Brain pericyte (primary cell): ENCODE measurements around the gene LAMTOR1.
"Not testable (repeated sequence)": the region's sequence is repeated elsewhere in the genome, so short reads cannot be mapped to it uniquely, and the experiment has no call there.

Experiments
- DNase-seq: peaks from one replicate; pipeline ENCODE4 v3.0.0-alpha.2; 2012; ENCODE audit warnings: low read depth, low spot score

The LAMTOR1 gene

DNA sequence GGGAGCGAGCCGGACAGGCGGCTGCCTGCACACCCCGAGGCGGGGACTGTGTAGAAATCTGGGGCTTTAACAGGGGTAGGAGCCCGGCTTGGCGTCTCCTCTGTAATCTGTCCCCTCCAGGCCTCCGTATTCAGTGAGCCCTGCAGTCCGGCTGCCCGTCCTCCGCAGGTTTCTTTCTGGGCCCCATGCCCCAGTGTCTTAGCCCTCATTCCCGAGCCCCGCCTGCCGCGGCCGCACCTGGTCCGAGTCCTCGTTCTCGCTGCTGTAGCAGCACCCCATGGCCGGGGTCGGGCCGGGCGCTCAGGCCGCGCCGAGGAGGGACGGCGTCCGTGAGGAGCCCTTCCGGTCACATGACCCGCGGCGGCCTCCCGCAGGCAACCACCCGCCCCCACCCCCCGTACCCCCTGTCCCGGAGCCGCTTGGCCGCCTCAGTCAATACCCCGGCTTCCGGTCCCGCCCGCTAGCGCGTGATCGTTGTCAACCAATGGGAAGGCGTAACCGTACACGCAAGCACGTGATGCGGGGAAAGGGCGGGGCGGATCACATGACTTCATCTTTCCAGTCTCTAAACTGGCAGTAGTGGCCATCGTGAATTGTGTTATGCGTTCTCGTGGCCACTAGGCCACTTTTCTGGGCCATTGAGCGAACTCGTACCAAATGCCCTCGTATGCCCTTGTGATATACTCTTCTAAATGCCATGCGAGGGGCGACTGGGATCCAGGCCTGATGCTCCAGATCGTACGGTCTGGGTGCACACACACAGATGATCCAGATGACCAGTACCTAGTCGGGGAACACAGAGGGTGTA is at the start of gene LAMTOR1:
TSS of gene LAMTOR1 (minus strand) at position 352 of the 808 bp plus-strand sequence. CDS start at position 279, 73 bp downstream.
- peak; percentile 97 for DNase-seq

- DNase-seq, result no peak
These were observed 47.8 kb upstream of the LAMTOR1 start for GRCh38 chr11:72150882-72151281.

DNA sequence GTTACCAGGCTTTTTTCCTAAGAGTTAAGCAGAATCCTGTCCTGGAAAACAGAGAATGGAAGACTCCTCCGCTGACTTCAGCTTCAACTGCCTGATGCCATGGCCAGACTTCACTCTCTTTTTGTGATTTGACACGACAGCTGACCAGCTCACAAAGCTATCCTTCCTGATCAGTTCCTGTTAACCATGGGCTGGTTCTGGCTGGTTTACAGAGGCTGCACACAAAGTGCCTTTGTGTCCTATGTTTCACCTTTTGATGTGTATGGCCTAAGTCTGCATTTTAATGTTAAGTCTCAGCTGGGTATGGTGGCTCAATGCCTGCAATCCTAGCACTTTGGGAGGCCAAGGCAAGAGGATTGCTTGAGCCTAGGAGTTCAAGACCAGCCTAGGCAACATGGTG is 43.5 kb upstream of the LAMTOR1 start:
- DNase-seq, result no peak

DNA sequence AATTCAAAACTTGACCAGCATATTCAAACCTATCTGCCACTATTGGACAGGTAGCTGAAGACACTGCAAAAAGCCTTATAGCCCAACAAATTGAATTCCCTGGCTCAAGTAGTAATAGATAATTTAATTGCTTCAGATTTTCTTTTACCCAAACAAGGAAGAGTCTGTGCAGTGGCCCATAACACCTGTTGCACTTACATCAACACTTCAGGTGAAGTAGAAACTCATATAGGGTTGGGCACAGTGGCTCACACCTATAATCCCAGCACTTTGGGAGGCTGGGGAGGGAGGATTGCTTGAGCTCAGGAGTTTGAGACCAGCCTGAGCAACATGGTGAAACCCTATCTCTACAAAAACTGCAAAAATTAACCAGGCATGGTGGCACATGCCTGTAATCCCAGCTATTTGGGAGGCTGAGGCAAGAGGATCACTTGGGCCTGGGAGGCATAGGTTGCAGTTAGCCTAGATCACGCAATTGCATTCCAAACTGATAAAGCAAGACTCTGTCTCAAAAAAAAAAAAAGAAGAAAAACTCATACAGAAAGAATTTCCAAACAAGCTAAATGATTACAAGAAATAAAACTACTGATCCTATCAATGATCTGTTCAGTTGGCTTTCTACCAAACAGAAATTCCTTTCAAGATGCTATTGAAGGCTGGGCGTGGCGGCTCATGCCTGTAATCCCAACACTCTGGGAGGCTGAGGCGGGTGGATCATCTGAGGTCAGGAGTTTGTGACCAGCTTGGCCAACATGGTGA is 41.9 kb upstream of the LAMTOR1 start:
- no peak for DNase-seq

- DNase-seq, result not testable (repeated sequence)
These were observed 39.4 kb upstream of the LAMTOR1 start for GRCh38 chr11:72142543-72142942.

GRCh38 chr11:72142086-72142485 is 39.0 kb upstream of the LAMTOR1 start:
- not testable (repeated sequence) for DNase-seq

GRCh38 chr11:72141066-72141465 is 38.0 kb upstream of the LAMTOR1 start:
- DNase-seq, result no peak

DNA sequence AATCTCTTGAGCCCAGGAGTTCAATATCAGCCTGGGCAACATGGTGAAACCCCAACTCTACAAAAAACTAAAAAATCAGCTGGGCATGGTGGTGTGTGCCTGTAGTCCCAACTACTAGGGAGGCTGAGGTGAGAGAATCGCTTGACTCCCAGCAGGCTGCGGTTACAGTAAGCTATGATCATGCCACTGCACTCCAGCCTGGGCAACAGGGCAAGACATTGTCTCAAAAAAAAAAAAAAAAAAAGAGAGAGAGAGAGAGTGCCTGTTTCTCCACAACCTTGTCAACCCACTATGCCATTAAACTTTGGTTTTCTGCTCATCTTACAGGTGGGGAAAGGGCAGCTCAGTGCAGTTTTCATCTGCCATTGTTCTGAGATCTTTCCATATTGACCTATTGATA is 37.6 kb upstream of the LAMTOR1 start:
- DNase-seq, result no peak

DNA sequence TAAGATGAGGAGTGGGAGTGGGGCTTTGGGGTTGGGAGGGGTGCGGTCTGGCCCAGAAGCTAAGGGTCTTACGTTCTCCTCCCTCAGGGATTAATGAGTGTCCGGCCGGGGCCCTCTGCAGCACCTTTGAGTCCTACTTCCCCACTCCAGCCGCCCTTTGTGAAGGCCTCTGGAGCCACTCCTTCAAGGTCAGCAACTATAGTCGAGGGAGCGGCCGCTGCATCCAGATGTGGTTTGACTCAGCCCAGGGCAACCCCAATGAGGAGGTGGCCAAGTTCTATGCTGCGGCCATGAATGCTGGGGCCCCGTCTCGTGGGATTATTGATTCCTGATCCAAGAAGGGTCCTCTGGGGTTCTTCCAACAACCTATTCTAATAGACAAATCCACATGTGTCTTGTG is 36.4 kb upstream of the LAMTOR1 start:
- DNase-seq, result no peak

DNA sequence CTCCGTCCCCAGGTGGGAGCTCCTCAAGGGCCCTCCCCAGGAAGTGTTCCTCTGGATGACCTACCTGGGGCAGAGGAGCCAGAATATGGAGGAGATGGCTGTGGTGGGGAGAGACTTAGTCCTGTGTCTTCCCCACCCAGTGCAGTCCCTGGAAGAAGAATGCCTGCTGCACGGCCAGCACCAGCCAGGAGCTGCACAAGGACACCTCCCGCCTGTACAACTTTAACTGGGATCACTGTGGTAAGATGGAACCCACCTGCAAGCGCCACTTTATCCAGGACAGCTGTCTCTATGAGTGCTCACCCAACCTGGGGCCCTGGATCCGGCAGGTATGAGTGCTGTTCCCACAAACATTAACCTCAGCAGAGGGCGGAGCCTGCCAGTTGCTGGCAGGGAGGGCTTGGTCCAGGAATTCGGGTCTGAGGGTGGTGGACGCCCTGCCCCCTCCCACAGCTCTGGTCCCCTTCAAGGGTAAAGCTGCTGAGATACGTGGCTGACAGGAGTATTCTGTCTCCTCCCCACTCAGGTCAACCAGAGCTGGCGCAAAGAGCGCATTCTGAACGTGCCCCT is 35.8 kb upstream of the LAMTOR1 start:
- DNase-seq, result no peak

- no peak for DNase-seq
These were observed 33.7 kb upstream of the LAMTOR1 start for GRCh38 chr11:72136684-72137262.

DNA sequence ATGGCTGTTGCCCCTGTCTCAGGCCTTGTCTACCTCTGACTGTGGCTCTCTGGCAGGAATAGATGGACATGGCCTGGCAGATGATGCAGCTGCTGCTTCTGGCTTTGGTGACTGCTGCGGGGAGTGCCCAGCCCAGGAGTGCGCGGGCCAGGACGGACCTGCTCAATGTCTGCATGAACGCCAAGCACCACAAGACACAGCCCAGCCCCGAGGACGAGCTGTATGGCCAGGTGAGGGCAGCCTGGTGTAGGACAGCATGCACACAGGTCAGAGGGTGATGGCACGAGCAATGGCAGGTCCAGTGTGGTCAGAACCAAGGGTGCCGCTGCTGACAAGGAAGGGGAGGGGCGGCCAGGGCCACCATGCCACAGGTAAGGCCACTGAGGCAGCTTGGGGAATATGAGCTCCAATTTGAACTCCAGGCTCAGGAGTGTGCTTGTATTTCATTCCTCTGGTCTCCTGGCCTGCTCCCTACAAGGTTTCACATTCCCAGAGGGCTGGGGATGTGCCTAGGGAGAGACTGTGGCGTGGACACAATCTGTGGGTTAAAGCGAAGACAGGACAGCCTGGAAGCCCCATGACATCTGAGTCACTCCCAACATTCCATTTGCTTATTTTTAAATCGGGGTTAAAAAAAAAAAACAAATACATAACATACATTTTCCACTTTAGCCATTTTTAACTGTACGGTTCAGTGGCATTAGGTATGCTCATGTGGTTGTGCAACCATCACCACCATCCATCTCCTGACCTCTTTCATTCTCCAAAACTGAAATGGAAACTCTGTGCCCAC is 33.0 kb upstream of the LAMTOR1 start:
- no peak for DNase-seq

DNA sequence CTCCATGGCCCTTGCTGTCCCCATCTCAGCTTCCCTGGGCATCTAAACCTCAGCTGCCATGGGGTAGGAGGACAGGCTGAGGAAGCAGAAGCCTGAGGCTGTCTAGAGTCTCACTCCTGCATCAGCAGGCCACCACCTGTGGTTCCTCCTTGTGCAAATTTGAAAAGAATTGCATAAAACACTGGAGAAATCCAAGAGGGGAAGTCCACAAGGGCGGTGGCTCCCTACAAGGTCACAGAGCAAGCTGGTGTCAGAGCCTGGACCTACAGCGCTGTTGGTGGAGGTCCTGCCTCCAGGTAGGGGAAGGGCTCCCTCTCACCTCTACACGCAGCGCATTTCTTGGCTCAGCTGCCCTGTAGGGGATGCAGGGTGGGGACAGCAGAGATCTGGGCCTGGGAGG is 32.4 kb upstream of the LAMTOR1 start, which contains the start of gene FOLR3:
TSS of gene FOLR3 (plus strand) at position 253 of the 400 bp plus-strand sequence. CDS start 228 bp downstream, outside the sequence.
- not testable (repeated sequence) for DNase-seq

DNA sequence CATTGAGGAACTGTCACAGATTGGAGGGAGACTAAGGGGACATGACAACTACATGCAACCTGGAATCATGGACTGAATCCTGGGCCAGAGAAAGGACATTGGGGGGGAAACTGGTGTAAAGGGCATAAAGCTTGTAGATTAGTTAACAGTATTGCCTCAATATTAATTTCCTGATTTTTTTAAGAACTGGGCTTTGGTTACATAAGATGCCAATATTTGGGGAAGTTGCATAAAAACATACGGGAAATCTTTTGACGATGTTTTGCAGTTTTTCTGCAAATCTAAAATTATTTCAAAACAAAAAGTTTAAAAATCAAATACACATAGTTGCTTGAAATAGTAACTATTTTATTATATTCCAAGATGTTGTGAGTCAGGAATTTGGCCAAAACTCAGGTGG is 29.5 kb upstream of the LAMTOR1 start:
- DNase-seq, result no peak

- no peak for DNase-seq
These were observed 26.3 kb upstream of the LAMTOR1 start for GRCh38 chr11:72129381-72129780.

- DNase-seq, result no peak
These were observed 24.8 kb upstream of the LAMTOR1 start for GRCh38 chr11:72127923-72128322.

GRCh38 chr11:72125956-72126355 is 22.9 kb upstream of the LAMTOR1 start:
- DNase-seq, result no peak

DNA sequence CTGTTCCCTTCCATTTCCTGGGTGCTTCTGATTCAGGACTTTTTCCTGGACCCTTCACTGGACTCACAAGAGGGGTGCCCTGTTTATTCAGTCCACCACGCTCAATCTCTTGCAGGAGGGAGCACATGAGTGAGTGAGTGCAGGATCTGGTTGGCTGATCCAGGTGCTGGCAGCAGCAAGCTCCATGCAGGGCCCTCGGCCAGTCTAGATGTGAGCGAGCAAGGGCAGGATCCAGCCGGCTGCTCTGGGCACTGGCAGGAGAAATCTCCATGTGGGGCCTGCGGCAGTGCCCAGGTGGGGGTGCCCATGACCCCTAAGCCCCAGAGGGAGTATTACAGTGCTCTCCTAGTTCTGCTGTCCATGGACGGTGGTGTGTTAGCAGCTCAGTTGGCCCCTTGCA is 20.9 kb upstream of the LAMTOR1 start:
- no peak for DNase-seq

DNA sequence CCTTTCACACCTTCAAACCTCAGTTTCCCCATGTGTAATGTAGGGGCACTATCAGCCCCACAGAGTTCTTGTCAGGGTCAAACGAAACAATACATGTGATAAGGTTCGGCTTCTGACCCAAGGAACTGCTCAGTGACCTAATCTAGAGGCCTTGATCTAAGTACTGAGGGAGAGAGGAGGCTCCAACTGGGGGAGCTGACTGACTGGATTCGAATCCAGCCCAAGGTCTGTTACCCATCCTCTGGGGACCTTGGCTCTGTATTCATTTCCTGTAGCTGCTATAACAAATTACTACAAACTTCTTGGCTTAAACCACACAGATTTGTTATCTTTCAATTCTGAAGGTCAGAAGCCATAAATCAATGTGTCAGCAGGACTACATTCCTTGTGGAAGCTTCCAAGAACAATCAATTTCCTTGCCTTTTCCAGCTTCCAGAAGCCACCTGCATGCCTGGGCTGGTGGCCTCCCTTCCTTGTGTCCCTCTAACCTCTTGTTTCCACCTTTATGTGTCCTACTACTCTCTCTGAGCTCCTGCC is 20.1 kb upstream of the LAMTOR1 start:
- no peak for DNase-seq

- DNase-seq, result no peak
These were observed 19.5 kb upstream of the LAMTOR1 start for GRCh38 chr11:72122607-72123006.

GRCh38 chr11:72120930-72121329 is 17.8 kb upstream of the LAMTOR1 start:
- DNase-seq, result no peak
